T-helper 2 cell treated with Interferon-gamma antibody and Interleukin-4, amounts not matched to agents 5 μg/mL and 100 μg/mL, for 36 hours (primary cell): Measurements from ENCODE around the gene LRRC4B.
"Not testable (repeated sequence)": the region's sequence is repeated elsewhere in the genome, so short reads cannot be mapped to it uniquely, and the experiment has no call there.

Source experiments
- DNase-seq: peaks from one replicate; pipeline ENCODE4 v3.0.0; 2021; ENCODE audit warnings: low spot score
- H3K27ac Mint-ChIP-seq: one replicate; pipeline ENCODE4 v1.8.0; 2021; ENCODE audit warnings: mild to moderate bottlenecking, mixed read lengths
- H3K27me3 Mint-ChIP-seq: one replicate; pipeline ENCODE4 v1.8.0; 2021; ENCODE audit warnings: low read depth, mixed read lengths
- H3K36me3 Mint-ChIP-seq: one replicate; pipeline ENCODE4 v1.8.0; 2021; ENCODE audit warnings: low read depth, mixed read lengths
- H3K4me1 Mint-ChIP-seq: one replicate; pipeline ENCODE4 v1.8.0; 2021; ENCODE audit warnings: low read depth, mixed read lengths
- H3K4me3 Mint-ChIP-seq: one replicate; pipeline ENCODE4 v1.8.0; 2022; ENCODE audit warnings: mild to moderate bottlenecking, moderate library complexity, mixed read lengths
- H3K9me3 Mint-ChIP-seq: one replicate; pipeline ENCODE4 v1.8.0; 2021; ENCODE audit warnings: mixed read lengths

LRRC4B gene

GRCh38 chr19:50476907-50477238 lies 91.4 kb downstream of the LRRC4B start:
- Mint-ChIP-seq H3K4me1 (peaks cover 7% of the 10 kb centered on the region), H3K9me3 (no peaks in the 10 kb centered on the region), H3K27ac (peak overlapping the region; percentile 91), H3K4me3 (peak overlapping the region; percentile 99), H3K36me3 (peaks cover 25% of the 10 kb centered on the region), H3K27me3 (no peaks in the 10 kb centered on the region)
- DNase-seq, result no peak

DNA sequence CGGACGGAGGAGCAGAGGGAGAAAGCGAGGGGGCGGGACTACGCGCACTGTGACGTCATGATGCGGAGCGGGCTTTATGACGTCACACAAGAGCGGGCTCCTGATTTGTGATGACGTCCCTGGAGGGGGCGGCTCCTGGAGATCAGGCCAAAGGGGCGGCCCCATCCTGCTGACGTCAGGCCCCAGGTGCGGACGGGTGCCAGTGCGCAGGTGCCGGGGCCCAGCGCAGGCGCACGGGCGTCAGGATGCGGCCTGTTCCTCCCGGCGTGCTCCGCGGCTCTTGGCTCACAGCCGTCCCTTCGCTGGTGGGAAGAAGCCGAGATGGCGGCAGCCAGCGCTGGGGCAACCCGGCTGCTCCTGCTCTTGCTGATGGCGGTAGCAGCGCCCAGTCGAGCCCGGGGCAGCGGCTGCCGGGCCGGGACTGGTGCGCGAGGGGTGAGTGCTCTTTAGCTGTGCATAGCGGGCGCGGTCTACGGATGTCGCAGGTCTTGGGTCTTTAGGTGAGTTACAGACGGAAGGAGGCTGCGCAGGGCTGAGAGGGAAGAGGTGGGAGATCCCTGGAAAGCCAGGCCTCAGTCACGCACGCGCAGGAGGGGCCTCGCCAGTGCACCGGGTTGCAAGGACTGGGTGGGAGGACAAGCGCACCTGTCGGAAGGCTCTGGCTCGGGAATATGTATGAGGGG lies 91.9 kb downstream of the LRRC4B start, which contains the start of the genes EMC10 and GARIN5A:
Gene EMC10 (plus strand): TSS at position 284 of the 683 bp plus-strand sequence. CDS start 38 bp downstream, at position 322.
Gene GARIN5A (minus strand): TSS at position 625 of the 683 bp plus-strand sequence. CDS start 460 bp downstream, at position 165.
- Mint-ChIP-seq H3K27me3 (no peaks in the 10 kb centered on the region), H3K27ac (peak within 1 kb of the TSS; percentile 91), H3K9me3 (no peaks in the 10 kb centered on the region), H3K36me3 (peaks cover 25% of the 10 kb centered on the region), H3K4me1 (peaks cover 7% of the 10 kb centered on the region), H3K4me3 (peak within 1 kb of the TSS; percentile 99)
- DNase-seq, result peak; percentile 93

GRCh38 chr19:50475736-50476223 lies 92.5 kb downstream of the LRRC4B start:
- no peaks in the 10 kb centered on the region for H3K9me3 Mint-ChIP-seq
- H3K4me3 Mint-ChIP-seq, result peak overlapping the region; percentile 99
- DNase-seq, result no peak
- peaks cover 22% of the 10 kb centered on the region for H3K36me3 Mint-ChIP-seq
- peak overlapping the region; percentile 91 for H3K27ac Mint-ChIP-seq
- peaks cover 7% of the 10 kb centered on the region for H3K4me1 Mint-ChIP-seq
- no peaks in the 10 kb centered on the region for H3K27me3 Mint-ChIP-seq

DNA sequence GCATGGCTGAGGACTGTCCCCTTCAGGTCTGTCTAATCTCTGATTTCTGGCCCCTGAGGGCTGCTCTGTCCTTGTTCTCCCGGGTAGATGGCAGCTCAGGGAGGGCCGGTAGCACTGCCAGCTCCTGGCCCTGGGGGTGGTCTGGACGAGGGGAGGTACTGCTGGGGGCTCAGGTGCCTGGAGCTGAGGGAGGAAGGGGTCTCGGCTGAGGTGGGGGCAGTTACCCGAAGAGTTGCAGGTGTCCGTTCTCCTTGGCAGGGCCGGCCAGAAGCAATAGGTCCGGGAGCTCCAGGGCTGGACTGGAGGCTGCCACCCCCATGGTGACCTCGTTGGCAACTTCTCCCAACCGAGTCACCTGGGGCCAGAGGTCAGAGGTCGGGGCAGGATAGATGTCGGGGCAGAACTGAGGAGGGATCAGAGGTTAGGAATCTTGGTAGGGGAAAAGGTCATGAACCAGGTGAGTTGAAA lies 93.1 kb downstream of the LRRC4B start:
- Mint-ChIP-seq H3K9me3 (no peaks in the 10 kb centered on the region), H3K4me1 (peaks cover 7% of the 10 kb centered on the region), H3K27me3 (no peaks in the 10 kb centered on the region), H3K36me3 (peaks cover 22% of the 10 kb centered on the region), H3K4me3 (peak overlapping the region; percentile 8), H3K27ac (peak overlapping the region; percentile 52)
- no peak for DNase-seq

- not testable (repeated sequence) for DNase-seq, H3K4me1 Mint-ChIP-seq, H3K27ac Mint-ChIP-seq, H3K9me3 Mint-ChIP-seq, H3K4me3 Mint-ChIP-seq, H3K27me3 Mint-ChIP-seq
- peaks cover 14% of the 10 kb centered on the region for H3K36me3 Mint-ChIP-seq
Measured at GRCh38 chr19:50473336-50473735, 94.9 kb downstream of the LRRC4B start.

DNA sequence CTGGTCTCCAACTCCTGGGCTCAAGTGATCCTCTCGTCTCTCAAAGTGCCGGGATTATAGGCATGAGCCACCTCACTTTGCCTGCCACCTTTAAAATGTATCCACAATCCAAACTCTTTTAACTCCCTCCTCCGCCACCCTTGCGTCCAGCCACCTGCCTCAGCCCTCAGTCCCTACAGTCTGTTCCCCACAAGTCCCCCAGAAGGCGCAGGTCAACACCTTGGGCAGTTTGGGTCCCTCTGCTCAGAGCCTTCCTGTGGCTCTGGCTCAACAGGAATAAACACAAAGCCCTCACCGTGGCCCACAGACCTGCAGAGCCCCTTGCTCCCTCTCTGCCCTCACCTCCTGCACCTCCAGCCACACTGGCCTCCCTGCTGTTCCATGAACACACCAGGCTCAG lies 99.4 kb downstream of the LRRC4B start:
- H3K9me3 Mint-ChIP-seq, result no peaks in the 10 kb centered on the region

DNA sequence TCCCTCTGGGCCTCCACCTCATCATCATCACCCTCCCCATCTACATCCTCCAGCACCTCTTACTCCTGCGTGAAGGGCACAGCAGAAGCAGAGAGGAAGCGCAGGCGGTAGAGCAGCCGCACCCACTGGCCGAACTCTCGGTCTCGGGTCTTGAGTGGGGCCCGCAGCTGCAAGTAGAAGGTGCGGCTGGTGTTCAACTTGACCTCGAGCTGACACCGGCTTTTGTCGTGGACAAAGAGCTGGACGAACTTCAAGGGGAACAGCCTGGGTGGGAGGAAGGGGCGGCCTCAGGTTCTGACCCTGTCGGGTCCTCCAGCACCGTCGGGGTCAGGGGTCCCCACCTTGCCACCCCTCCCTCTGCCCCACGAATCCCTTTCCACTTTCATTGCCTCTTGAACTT lies 100.7 kb downstream of the LRRC4B start:
- no peak overlapping the region for H3K4me3 Mint-ChIP-seq

More for the DNA sequence above, 99.4 kb downstream of the LRRC4B start:
- H3K27me3 Mint-ChIP-seq, result no peaks in the 10 kb centered on the region
- H3K27ac Mint-ChIP-seq, result no peak overlapping the region
- DNase-seq, result no peak
- H3K4me1 Mint-ChIP-seq, result no peaks in the 10 kb centered on the region
- H3K4me3 Mint-ChIP-seq, result no peak overlapping the region
- no peaks in the 10 kb centered on the region for H3K36me3 Mint-ChIP-seq

More for the DNA sequence above, 100.7 kb downstream of the LRRC4B start:
- Mint-ChIP-seq H3K27me3 (no peaks in the 10 kb centered on the region), H3K4me1 (no peaks in the 10 kb centered on the region), H3K36me3 (no peaks in the 10 kb centered on the region), H3K27ac (no peak overlapping the region), H3K9me3 (no peaks in the 10 kb centered on the region)
- no peak for DNase-seq
